ENCODE data around the gene SMIM29. TPM values are rescaled to one million over a fixed set of nuclear protein-coding genes. Genes with fewer than 3 reads are reported as not detected.

SMIM29 gene
- total RNA-seq, 1 experiment from 2014 or later = 5.4 TPM

DNA sequence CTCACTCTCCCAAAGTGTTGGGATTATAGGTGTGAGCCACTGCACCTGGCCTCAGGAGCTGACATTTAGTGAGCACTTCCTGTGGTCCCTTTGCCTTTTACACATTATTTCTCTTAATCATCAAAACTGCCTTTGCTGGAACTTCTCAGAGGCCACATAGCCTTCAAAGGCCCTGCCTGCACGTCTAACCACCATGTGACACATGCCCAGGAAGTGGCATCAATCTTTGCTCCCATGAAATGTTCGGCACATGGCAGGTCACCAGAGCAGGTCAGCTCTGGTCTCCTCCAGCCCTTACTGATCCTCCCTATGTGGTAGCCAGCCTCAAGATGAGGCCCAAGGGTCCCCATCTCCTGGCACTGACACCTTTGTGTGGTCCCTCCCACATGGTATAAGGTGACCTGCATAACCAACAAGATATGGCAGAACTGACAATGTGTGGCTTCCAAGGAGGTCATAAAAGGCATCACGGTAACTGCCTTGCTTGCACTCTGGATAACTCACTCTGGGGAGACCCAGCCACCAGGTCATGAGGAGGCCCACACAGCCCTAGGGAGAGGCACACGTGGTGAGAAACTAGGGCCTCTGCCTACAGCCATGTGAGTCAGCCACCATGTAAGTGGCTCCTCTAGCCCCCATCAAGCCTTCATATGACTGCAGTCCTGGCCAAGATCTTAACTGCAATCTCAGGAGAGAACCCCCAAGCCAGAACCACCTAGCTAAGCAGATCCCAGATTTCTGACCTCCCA, 40.9 kb downstream of the SMIM29 start:
- no peaks in the 10 kb centered on the region for H3K79me1 ChIP-seq (ENCODE audit: insufficient read depth, low read depth, low read length, poor library complexity, severe bottlenecking)
- no peak overlapping the region for H3K56ac ChIP-seq (ENCODE audit: insufficient read length, low read depth, low read length)
- H4K8ac ChIP-seq (replicated peaks; ENCODE audit: insufficient read length, low read depth, low read length) = no peak overlapping the region
- no CpG with 5 or more reads among the region's 4 CpGs for WGBS (ENCODE audit: extremely low coverage, insufficient read length, low lambda C conversion rate)
- Mint-ChIP-seq H3K27ac (no peak overlapping the region), H3K9me3 (no peaks in the 10 kb centered on the region), H3K27me3 (ENCODE audit: low read depth) (no peaks in the 10 kb centered on the region), H3K4me1 (peaks cover 18 to 24% of the 10 kb centered on the region in 2 experiments), H3K4me3 (no peak overlapping the region), H3K36me3 (ENCODE audit: insufficient read depth in 1 of 3, low read depth in 3 of 3) (no peaks in the 10 kb centered on the region)
- H2BK20ac ChIP-seq (ENCODE audit: low read depth, low read length, poor library complexity, severe bottlenecking) = no peak overlapping the region
- no peak overlapping the region for H3K18ac ChIP-seq (ENCODE audit: insufficient read length, low read depth, low read length)
- H3K14ac ChIP-seq (ENCODE audit: insufficient read depth, low read length) = no peak overlapping the region
- no peaks in the 10 kb centered on the region for H3K79me2 ChIP-seq (ENCODE audit: insufficient read depth, low read length)
- no peak overlapping the region for H2BK15ac ChIP-seq (ENCODE audit: low read depth, low read length)
- H4K5ac ChIP-seq (ENCODE audit: insufficient read length, low read depth, low read length) = no peak overlapping the region
- H2BK5ac ChIP-seq (ENCODE audit: insufficient read length, low read length) = no peak overlapping the region
- DNase-seq = no peak
- no peak overlapping the region for H4K91ac ChIP-seq (ENCODE audit: insufficient read length, low read depth, low read length)
- no peak overlapping the region for H3K23ac ChIP-seq (ENCODE audit: insufficient read length, low read depth, low read length)
- H2BK120ac ChIP-seq (ENCODE audit: low read depth, low read length, poor library complexity, severe bottlenecking) = no peak overlapping the region
- H3T11ph ChIP-seq (ENCODE audit: low read length) = no peak overlapping the region
- H2AK5ac ChIP-seq (ENCODE audit: insufficient read length, low read length) = no peak overlapping the region
- no peak overlapping the region for H3K9ac ChIP-seq (ENCODE audit: extremely low read depth, insufficient read length, low read length)
- H3K4ac ChIP-seq (ENCODE audit: low read depth, low read length) = no peak overlapping the region
- peaks cover 4% of the 10 kb centered on the region for H3K4me1 ChIP-seq (ENCODE audit: insufficient read depth, low read length)
- TF ChIP-seq, protein P1, sequence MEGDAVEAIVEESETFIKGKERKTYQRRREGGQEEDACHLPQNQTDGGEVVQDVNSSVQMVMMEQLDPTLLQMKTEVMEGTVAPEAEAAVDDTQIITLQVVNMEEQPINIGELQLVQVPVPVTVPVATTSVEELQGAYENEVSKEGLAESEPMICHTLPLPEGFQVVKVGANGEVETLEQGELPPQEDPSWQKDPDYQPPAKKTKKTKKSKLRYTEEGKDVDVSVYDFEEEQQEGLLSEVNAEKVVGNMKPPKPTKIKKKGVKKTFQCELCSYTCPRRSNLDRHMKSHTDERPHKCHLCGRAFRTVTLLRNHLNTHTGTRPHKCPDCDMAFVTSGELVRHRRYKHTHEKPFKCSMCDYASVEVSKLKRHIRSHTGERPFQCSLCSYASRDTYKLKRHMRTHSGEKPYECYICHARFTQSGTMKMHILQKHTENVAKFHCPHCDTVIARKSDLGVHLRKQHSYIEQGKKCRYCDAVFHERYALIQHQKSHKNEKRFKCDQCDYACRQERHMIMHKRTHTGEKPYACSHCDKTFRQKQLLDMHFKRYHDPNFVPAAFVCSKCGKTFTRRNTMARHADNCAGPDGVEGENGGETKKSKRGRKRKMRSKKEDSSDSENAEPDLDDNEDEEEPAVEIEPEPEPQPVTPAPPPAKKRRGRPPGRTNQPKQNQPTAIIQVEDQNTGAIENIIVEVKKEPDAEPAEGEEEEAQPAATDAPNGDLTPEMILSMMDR (conservative IDR thresholded peaks at IDR 0.05) = no peak
- no peaks in the 10 kb centered on the region for H4K20me1 ChIP-seq (ENCODE audit: control insufficient read depth, insufficient read depth, insufficient read length)
- no peaks in the 10 kb centered on the region for H3K9me3 ChIP-seq (ENCODE audit: control insufficient read depth, low read depth, low read length)
- H2BK12ac ChIP-seq (ENCODE audit: insufficient read length, low read depth, low read length) = no peak overlapping the region
- no peak overlapping the region for H3K4me2 ChIP-seq (ENCODE audit: insufficient read depth, insufficient read length, low read length)
- no peak overlapping the region for H3K27ac ChIP-seq (ENCODE audit: insufficient read length, low read depth, low read length)
- H2AFZ ChIP-seq (ENCODE audit: low read length) = no peak overlapping the region
- H3K23me2 ChIP-seq (ENCODE audit: insufficient read length, low read depth, low read length, poor library complexity, severe bottlenecking) = no peaks in the 10 kb centered on the region
- H3K27me3 ChIP-seq (ENCODE audit: insufficient read depth, low read length) = no peaks in the 10 kb centered on the region
